HG03045 (cell line): ENCODE data around the gene JAKMIP3.

Experiments
- ATAC-seq: cut with Tn5 transposase; IDR thresholded peaks from one replicate; pipeline ENCODE4 v1.9.1; 2021; ENCODE audit warnings: mild to moderate bottlenecking, moderate library complexity; ENCODE audit not compliant: unreplicated experiment

The JAKMIP3 gene

GRCh38 chr10:132043861-132044695 is 21.7 kb upstream of the JAKMIP3 start:
- ATAC-seq = no peak

- ATAC-seq = no peak
Observed at GRCh38 chr10:132044803-132045202, 20.9 kb upstream of the JAKMIP3 start.

- ATAC-seq = no peak
Observed at GRCh38 chr10:132045324-132045723, 20.4 kb upstream of the JAKMIP3 start.

- no peak for ATAC-seq
Observed at GRCh38 chr10:132047575-132048293, 18.0 kb upstream of the JAKMIP3 start.

GRCh38 chr10:132048294-132048667 is 17.5 kb upstream of the JAKMIP3 start:
- no peak for ATAC-seq

- no peak for ATAC-seq
Observed at GRCh38 chr10:132050191-132050590, 15.6 kb upstream of the JAKMIP3 start.

GRCh38 chr10:132052124-132052523 is 13.6 kb upstream of the JAKMIP3 start:
- no peak for ATAC-seq

- no peak for ATAC-seq
Observed at GRCh38 chr10:132054564-132054963, 11.2 kb upstream of the JAKMIP3 start.

- ATAC-seq = no peak
Observed at GRCh38 chr10:132055616-132056015, 10.1 kb upstream of the JAKMIP3 start.

- no peak for ATAC-seq
Observed at GRCh38 chr10:132056663-132057062, 9.1 kb upstream of the JAKMIP3 start.

- ATAC-seq = no peak
Observed at GRCh38 chr10:132057191-132057681, 8.5 kb upstream of the JAKMIP3 start.

- no peak for ATAC-seq
Observed at GRCh38 chr10:132058111-132058745, 7.5 kb upstream of the JAKMIP3 start.

- ATAC-seq = no peak
Observed at GRCh38 chr10:132058793-132059759, 6.7 kb upstream of the JAKMIP3 start.

- no peak for ATAC-seq
Observed at GRCh38 chr10:132059760-132060508, 5.8 kb upstream of the JAKMIP3 start.

- ATAC-seq = no peak
Observed at GRCh38 chr10:132061030-132061429, 4.7 kb upstream of the JAKMIP3 start.

- ATAC-seq = no peak
Observed at GRCh38 chr10:132061465-132061864, 4.3 kb upstream of the JAKMIP3 start.

- ATAC-seq = no peak
Observed at GRCh38 chr10:132062116-132062515, 3.6 kb upstream of the JAKMIP3 start.

GRCh38 chr10:132062641-132063390 is 2.9 kb upstream of the JAKMIP3 start:
- no peak for ATAC-seq

- no peak for ATAC-seq
Observed at GRCh38 chr10:132063432-132063831, 2.3 kb upstream of the JAKMIP3 start.
